Choroid plexus epithelial cell (primary cell): ENCODE results near the gene ZNF319.

Experiments used
- DNase-seq: peaks from one replicate; pipeline ENCODE4 v3.0.0-alpha.2; 2010; ENCODE audit warnings: low read depth
- H3K4me3 ChIP-seq: 2 replicates; pipeline ENCODE4 v1.5.1; 2011; ENCODE audit warnings: low read depth, mild to moderate bottlenecking, control low read depth, low read length, moderate library complexity
- CTCF ChIP-seq: conservative IDR thresholded peaks from 2 replicates; pipeline ENCODE4 v1.5.1; 2011; ENCODE audit warnings: low read depth, mild to moderate bottlenecking, control low read depth, inconsistent platforms, low read length, moderate library complexity

The ZNF319 gene

GRCh38 chr16:58046054-58046881, 45.8 kb upstream of the ZNF319 start:
- no peak for DNase-seq
- TF ChIP-seq CTCF: no peak
- no peak overlapping the region for H3K4me3 ChIP-seq

- no peak for DNase-seq
- TF ChIP-seq CTCF: no peak
- H3K4me3 ChIP-seq: no peak overlapping the region
These were observed 44.6 kb upstream of the ZNF319 start for GRCh38 chr16:58045096-58045495.

DNA sequence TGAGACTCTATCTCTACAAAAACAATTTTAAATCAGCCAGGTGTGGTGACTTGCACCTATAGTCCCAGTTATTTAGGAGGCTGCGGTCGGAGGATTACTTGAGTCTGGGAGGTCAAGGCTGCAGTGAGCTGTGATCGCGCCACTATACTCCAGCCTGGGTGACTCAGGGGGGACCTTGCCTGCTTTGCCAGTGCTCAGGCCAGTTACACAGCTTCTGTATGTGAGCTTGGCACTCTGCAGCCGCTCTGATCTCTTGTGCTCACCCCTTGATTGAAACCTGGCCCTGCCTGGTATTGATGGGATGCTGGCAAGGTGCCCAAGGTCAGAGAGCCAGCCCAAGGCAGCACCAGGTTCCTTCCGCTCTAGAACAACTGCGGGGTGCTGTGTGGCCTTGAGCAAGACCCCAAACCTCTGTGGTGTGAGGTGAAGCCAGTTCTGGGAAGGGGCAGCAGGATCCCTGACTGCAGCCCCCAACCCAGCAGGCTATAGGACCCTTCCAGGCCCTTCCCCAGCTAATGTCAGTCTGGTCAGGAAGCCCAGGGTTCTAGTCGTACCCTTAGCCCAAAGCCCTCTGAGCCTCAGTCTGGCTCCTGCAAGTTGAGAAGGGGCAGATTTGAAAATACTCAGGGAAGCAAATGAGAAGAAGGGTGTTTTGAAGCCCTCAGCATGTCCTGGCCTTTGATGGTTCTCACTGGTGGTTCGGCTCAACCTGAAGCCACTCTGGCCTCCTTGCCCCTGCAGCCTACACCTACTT, 44.0 kb upstream of the ZNF319 start:
- no peak overlapping the region for H3K4me3 ChIP-seq
- no peak for TF ChIP-seq CTCF
- no peak for DNase-seq

- DNase-seq: no peak
- H3K4me3 ChIP-seq: no peak overlapping the region
- no peak for TF ChIP-seq CTCF
These were observed 43.2 kb upstream of the ZNF319 start for GRCh38 chr16:58043571-58044155.

- H3K4me3 ChIP-seq: no peak overlapping the region
- no peak for DNase-seq
- no peak for TF ChIP-seq CTCF
These were observed 42.5 kb upstream of the ZNF319 start for GRCh38 chr16:58042886-58043515.

DNA sequence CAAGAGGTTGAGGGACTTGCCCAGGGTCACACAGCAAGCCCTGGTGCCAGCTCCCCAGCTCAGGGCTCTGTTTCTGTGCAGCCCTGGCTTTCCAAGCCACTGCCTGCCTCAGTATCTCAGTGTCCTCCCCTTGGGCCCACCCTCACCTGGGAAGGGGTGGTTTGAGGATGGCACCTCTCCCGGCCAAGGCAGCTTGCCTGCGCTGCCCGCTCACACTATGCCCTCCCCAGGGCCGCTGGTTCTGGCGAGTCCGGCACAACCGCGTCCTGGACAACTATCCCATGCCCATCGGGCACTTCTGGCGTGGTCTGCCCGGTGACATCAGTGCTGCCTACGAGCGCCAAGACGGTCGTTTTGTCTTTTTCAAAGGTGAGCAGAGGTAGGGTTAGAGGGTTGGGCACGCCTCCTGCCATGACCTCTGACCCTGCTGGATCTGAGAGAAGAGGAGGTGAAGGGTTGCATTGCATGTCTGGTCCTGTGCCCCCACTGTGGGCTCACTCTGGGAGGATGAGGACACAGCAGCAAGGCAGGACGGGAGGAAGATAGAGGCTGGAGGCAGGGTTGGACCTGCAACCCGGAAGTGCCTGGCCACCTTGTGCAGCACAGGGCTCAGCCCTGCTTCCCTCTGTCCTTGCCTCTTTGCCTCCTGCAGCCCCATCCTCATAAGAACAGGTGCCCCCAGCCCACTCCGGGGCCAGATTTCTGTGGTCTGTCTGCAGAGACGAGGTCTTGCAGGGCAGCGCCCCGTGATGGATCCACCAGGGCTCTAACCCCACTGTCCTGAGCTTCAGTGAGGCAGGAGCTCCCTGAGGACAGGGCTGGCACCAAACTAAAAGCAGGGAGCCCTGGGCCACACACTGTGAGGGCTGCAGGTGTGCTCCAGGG, 41.8 kb upstream of the ZNF319 start:
- no peak overlapping the region for H3K4me3 ChIP-seq
- DNase-seq: no peak
- no peak for TF ChIP-seq CTCF
